GM12891 (cell line): ENCODE results near the gene H1-8.

Source experiments
- PAX5 ChIP-seq: IDR thresholded peaks from 2 replicates; pipeline ENCODE4 v1.6.1; 2011; ENCODE audit warnings: low read length, moderate library complexity, mild to moderate bottlenecking; ENCODE audit not compliant: insufficient read depth, severe bottlenecking
- POLR2A ChIP-seq: IDR thresholded peaks from 2 replicates; pipeline ENCODE4 v1.6.1; 2011; ENCODE audit warnings: low read depth, low read length, control low read depth
- POLR2AphosphoS5 ChIP-seq: IDR thresholded peaks from 2 replicates; pipeline ENCODE4 v1.6.1; 2011; ENCODE audit warnings: low read depth, low read length, control low read depth
- POU2F2 ChIP-seq: IDR thresholded peaks from 2 replicates; pipeline ENCODE4 v1.6.1; 2011; ENCODE audit warnings: low read depth, mild to moderate bottlenecking, control low read depth, low read length, moderate library complexity
- SPI1 ChIP-seq: IDR thresholded peaks from 2 replicates; pipeline ENCODE4 v1.6.1; 2011; ENCODE audit warnings: low read depth, low read length, control low read depth
- TAF1 ChIP-seq: IDR thresholded peaks from 2 replicates; pipeline ENCODE4 v1.6.1; 2011; ENCODE audit warnings: low read depth, low read length, control low read depth

DNA sequence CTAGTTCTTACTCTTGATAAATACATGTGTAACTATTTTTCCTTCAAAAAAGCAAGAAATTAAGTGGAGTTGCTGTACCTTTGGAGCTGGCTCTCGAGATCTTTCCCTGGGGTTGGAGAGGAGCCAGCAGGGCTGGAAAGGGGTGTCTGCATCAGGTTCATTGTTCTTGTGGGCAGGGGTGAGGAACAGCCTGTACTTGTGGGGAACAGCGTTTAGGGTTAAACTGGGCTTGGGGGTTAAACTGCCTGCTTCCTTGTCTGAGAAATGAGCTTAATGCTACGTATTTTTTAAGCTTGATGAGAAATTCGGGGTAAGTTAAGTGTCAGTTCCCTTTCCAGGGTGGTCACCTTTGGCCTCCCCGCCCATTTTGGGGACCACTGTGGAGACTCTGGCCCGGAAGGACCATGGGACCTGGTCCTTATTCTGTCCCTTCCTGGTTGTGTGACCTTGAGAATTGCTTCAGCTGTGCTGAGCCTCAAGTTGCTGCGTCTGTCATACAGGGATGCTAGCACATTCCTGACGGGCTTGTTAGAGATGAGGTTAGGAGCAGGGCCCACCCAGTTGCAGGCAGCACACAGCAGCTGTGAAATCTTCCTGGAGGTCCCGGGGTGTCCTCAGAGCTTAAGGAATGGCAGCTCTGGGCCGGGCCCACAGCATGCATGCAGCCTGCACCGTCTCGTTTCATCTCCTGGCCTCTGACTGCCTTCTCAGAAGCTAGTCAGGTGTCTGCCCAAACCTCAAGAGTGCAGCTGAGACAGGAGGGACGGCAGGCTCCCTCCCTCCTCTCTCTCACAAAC is 11.6 kb downstream of the H1-8 start:
- TF ChIP-seq POLR2A (no peak), POLR2AphosphoS5 (no peak), TAF1 (no peak), SPI1 (no peak), POU2F2 (no peak), PAX5 (no peak)
